MV-4-11 (cell line): ENCODE data around the gene HAUS2.
"Not testable (repeated sequence)": the region's sequence is repeated elsewhere in the genome, so short reads cannot be mapped to it uniquely, and the experiment has no call there.

Experiments
- DNase-seq: peaks from one replicate; lab custom pipeline; 2025; lab: John Stamatoyannopoulos, UW

HAUS2 gene

DNA sequence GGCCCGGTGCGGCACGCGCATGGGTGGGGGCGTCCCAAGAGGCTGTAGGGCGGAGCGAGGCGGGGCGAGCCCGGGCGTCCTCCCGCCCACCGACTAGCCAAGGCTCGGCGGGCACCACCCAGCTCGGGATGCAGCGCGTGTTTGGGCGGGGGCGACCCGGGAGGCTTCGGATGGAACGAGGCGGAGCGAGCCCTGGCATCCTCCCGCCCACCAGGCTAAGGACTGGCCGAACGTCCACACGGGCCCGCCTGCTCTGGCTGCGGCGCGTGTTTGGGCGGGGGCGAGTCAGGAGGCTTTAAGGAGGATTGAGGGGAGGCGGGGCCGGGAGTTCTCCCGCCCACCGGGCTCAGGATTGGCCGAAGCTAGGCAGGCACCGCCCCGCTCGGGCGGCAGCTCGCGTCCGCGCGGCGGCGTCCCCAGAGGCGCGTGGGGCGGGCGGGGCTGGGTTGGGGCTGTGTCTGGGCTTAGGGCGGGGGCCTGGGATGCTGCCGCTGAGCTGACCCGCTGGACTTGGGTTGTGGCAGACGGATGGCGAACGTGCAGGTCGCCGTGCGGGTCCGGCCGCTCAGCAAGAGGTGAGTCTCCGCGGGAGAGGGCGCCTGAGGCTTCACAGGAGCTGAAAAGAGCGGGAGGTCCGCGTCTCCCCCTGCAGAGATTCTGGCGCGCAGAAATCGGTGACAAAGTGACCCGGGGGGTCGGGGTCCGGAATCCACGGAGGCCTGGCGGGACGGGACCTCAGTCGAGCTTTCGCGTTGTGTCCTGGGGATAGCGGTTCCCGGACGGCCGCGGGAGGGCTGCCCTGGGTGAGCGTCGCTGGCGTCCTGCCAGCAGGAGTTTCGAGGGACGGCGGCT, 26.8 kb downstream of the HAUS2 start, which contains the start of gene STARD9:
Gene STARD9, plus strand, starts transcription at position 419 of the 852 bp plus-strand sequence. Its CDS starts 110 bp downstream, at position 529.
- peak; percentile 96 for DNase-seq

DNA sequence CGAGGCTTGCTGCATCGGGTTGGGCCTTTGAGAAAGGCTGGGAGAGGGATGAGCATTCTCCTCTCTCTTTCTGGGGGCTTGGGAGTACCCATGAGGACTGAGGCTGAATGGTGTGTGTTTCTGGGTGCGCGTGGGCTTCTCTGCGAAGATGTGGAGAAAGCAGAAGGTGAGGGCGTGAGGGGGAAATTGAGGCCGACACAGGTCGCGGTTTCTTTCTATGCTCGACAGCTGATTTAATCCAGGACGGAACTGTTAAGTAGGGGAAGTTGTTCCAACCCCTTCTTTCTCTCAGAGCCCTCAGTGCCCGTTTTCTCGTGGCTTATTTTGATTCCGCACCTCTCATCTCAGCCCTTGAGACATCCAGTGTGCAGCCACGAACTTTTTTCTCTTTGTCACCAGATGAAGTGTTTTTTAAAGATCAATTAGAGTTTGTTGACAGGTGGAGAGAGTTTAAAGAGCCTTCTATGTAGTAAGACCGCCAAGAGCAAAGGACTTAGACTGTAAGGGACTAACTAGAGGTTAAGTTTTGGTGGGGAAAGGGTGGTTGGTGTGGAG, 27.5 kb downstream of the HAUS2 start:
- no peak for DNase-seq

DNA sequence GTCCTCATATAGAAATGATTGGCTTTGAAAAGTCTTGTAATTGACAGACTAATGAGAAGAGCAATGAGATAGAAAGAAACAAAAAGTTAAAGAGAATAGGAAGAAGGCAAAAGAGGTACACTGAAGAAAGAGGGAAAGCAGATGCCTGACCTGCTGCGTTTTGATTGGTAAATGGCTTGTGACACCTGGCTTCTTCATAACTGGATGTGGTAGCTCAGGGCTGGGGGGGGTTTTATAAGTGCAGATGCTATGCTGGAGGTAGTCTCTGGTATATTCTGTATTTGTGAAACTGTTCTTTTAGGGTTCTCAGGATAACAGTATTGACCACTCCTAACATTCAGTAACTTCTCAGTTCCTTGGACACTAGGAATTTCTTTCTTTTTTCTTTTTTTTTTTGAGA, 28.1 kb downstream of the HAUS2 start:
- no peak for DNase-seq

DNA sequence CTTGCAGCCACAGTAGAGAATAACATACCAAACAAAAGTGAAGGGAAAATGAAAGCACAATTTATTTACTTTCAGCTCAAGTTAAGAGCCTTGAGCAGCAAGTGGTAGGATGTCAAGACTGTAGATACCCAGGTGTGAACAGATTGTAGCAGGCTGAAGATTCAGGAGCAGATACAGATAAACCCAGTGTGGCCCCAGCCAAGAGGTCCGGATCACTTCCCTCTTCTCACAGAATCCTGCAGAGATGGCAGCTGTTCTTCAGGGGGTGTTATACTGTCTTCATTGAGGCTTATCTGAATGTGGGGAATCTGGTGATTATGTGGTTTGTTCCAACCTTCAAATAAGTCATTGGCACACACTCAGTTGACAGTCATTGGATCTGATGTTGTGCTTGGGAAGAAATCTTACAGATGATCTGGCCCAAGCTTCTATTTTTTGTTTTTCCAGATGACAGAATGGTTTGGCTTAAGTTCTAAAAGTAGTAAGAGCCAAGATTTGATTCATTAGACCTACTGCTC, 28.9 kb downstream of the HAUS2 start:
- peak; percentile 32 for DNase-seq

DNA sequence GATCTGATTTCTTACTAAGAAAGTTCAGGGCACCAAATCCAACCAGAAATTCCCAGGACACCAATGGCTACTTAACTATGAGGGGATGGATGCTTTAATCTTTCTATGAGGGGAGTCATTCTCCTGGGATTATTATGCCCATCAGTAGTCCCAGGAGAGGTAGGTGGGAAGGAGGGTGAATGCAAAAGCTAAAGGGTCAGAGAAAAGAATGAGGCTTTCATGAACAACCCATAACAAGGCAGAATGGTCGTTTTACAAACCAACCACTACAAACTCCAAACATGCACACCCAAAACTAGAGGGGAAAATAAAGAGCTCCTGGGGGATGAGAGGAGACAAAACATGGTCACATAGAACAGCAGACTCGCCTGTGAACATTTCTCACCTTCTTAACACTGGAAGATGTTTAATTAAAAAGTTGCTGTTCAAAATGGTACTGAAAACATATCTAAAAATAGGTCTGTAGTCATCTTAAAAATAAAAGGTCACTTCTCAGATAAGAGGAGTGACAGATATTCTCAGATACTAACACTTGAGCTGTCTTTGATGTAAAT, 30.4 kb downstream of the HAUS2 start:
- no peak for DNase-seq

DNA sequence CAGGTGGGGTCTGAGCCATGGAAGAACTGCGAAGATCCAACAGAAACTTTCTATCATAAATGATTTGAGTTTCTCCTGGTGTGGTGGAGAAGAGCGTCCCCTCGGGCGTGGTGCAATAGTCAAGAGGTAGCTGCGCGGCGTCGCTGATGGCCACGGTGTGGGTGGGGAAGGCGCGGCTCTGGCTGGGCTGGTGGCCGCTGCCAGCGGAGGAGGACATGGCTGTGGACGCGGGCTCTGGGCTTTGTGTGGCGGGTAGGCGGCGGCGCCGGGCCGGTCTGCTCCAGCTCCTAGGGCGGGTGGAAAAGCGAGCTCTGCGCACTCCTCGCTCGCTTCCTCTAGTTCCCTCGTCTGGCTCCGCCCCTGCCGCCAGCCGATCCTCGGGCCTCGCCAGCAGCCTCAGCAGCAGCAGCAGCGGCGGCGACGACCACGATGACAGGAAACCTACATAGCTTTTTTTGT, 32.7 kb downstream of the HAUS2 start:
- DNase-seq = peak; percentile 69

DNA sequence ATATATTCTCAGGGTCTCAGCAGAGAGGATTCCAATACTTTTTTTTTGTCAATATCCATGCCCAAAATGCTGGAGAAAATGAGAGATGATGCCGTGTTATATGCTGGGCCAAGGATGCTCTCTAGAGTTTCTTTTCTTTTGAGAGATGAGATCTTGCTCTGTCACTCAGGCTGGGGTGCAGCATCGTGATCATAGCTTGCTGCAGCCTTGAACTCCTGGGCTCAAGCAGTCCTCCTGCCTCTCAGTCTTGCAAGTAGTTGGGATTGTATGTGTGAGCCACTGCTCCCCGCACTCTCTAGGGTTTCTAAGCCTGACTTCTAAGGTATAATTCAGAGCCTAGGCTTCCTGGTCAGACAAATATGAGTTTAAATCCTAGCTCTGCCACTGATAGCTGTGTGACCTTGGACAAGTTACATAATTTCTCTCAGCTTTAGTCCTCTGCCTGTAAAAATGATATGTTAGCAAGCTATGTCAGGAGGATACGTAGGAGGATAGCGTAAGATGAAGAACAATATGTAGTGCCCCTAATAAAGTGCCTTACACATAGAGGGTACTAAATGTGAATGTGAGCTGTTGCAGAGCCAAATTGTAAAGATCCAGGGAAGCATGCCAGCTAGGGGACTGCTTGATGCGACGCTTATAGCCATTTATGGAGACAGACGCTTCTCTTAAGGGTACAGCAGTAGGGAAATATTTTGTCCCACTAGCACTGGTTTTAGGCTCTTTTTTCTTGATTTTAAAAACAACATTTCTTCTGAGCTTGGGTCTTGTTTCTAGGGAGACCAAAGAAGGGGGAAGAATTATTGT, 34.1 kb downstream of the HAUS2 start:
- no peak for DNase-seq

DNA sequence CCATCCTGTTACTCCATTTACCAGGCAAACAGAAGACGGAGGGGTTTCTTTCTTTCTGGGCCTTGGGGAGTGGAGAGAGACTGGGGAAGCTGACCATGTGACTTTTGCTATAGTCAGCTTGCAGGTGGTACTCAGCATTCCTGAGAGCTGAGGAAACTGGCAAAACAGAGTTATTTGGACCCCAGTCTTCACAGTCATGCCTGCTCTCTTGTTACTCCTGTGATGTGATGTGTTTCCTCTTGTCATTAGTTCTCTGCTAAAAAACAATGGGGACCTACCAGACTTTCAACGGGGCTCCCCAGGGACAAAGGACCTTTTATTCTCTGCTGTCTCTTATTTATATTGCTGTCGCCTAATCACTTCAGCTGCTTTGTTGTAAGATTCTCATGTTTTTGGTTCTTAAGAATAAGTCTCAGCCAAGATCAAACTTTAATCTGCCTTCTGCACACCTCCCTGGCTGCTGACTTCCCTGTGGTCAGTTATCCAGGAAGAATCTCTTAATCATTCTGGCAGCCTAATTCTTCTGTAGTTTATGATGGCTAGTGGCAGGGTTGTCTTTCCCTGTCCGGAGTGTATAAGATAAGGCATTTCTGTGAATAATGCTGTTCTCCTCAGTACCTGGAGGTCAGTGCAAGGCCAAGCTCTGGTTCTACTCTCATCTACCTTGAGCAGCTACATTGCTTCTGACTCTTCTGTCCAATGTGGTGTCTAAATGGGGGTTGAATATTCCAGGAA, 35.6 kb downstream of the HAUS2 start:
- no peak for DNase-seq

DNA sequence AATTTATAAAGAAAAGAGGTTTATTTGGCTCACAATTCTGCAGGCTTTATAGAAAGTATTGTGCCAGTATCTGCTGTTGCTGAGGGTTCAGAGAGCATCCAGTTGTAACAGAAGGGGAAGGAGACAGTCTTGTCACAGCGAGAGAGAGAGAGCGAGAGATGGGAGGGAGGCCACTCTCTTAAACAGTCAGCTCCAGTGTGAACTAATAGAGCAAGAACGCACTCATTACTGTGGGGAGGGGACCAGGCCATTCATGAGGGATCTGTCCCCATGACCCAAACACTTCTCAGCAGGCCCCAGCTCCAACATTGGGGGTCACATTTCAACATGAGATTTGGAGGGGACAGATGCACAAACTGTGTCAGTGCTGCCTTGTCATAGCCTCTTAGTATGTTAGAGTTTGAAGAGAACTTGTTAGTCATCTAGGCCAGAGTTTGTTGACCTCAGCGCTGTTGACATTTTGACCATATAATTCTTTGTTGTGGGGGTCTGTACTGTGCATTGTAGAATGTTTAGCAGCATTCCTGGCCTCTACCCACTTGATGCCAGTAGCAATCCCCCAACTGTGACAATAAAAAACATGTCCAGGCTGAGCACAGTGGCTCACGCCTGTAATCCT, 42.1 kb downstream of the HAUS2 start:
- DNase-seq = no peak

DNA sequence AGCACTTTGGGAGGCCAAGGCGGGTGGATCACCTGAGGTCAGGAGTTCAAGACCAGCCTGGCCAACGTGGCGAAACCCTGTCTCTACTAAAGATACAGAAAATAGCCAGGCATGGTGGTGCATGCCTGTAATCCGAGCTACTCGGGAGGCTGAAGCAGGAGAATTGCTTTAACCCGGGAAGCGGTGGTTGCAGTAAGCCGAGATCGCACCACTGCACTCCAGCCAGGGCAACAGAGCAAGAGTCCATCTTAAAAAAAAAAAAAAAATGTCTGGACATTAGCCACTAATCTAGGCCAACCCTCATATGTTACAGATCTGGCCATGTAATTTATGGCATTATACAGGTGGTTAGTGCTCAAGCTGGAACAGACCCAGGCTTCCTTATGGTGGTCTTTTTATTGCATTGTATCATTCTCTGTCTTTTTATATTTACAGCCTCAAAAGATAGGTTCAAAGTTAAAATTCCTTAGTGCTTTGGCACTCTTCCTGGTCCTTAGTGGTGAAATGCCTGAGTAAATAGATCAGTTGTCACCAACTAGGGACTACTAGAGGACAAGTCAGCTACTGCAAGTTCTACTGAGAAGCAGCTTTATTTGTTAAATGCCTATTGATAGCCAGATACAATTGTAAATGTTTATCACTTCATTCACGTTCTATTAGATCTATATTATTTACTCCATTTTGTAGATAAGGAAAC, 42.7 kb downstream of the HAUS2 start:
- DNase-seq = no peak

DNA sequence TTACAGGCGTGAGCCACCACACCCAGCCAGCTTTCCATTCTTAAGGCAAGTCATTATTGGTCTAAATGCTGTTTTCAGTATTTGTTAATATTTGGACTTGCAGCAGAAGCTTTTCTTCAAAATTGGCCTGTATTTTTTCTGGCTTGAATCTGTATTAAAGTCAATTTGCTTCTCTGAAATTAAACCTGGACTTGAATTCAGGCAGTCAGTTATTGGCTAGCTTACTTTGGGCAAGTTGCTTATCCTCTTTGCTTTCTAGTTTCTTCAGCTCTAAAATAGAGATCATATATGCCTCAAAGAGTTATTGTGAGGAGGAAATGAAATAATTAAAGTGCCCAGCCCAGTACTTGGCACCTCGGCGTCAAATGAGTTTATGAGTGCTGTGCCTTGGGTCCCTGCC, 44.1 kb downstream of the HAUS2 start:
- DNase-seq = no peak

DNA sequence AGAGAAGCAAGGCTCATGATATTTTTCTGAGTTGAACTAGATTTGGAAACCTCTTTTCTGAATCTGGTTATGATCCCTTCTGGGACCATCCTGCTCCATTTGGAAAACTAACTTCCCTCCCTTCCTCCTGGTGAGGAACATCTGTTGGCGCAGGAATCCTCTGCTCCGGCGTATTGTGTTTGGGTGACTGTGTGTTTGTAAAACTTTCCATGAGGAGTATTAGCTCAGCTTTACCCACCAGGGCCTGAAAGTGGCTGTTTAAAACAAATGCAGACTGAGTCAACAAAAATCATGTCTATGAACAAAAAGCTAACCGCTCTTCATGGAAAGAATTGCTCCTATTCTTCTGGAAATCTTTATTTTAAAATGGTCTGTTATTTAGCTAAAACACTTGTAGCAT, 44.5 kb downstream of the HAUS2 start:
- no peak for DNase-seq

DNA sequence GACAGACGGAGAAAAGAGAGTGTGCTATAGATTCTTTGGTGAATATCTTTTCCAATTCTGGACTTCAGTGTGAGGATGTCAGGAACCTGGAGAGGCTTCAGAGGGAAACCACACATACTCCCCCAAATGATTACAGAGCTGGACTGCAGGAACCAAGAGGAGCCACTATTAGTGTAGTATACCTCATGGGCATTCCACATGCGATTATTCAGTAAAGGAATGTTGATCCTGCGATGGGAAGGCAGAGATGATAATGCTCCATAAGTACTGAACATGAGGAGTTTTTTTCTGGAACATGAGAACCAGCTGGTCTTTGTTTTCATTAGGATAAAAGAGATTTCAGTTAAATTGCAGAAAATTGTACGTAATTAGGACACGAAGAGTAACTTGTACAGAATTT, 45.5 kb downstream of the HAUS2 start:
- no peak for DNase-seq

DNA sequence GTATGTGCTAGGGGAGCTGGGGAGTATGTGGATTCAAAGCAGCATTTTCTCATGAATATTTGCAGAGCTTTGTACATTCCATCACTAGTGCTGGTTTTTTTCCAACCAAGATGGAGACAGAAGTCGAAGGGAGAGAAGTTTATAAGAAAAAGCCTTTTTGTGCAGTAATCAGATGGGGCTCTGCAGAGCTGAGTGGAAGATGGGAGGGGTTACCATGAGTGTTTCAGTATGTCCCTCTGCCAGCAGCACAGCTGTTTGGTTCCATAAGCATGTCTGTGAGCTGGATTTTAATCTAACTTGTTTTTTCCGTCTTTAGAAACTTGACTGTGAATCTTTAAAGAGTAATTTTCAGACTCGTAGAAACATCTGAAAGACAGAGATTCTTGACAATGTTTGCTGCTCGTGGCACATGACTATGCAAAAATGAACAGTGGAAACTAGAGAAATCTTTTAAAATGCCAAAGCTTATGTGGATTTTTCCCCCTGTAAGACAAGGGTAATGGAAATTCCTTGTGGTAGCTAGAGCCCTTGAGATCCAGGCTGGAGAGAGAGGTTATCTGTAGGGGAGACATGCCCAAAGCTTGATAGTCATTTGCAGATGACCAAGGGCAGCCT, 47.1 kb downstream of the HAUS2 start:
- DNase-seq = no peak

DNA sequence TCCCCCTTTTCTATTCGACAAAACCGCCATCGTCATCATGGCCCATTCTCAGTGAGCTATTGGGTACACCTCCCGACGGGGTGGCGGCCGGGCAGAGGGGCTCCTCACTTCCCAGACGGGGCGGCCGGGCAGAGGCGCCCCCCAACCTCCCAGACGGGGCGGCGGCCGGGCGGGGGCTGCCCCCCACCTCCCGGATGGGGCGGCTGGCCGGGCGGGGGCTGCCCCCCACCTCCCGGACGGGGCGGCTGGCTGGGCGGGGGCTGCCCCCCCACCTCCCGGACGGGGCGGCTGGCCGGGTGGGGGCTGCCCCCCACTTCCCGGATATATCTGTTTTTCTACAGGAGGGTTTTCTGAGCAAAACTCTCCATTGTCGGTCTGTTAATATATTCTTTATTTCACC, 52.7 kb downstream of the HAUS2 start:
- DNase-seq = not testable (repeated sequence)

DNA sequence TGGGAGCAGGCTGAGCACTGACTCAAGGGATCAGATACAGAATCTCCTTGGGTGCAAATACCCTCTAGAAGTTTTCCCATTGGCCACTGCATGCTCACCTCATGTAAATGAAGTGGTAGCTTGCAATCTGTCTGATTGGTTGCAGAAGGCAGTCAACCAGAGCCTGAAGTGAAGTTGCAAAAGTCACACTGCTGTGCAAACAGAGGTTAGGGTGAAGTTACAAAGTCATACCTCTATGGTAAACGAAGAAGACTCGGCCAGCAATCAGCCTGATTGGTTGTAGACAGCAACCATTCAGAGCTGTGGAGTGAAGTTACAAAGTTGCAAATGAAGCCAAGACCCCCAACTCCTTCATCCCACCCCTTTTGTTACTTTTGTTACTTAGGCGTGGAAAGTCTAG, 53.9 kb downstream of the HAUS2 start:
- no peak for DNase-seq

DNA sequence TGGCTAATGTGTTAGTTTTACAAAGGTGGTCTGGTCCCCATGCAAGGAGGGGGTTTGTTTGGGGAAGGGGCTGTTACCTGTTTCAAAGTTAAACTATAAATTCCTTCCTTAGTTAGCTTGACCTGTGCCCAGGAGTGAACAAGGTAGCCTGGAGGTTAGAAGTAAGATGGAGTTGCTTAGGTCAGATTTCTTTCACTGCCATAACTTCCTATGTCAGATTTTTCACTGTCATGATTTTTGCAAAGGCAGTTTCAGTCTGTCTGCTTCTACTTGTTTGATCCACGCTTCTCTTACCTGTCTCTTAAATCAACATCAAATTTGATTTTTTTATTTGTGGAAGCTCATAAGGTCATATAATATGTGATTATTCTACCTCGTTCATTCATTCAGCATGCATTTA, 55.3 kb downstream of the HAUS2 start:
- DNase-seq = no peak

DNA sequence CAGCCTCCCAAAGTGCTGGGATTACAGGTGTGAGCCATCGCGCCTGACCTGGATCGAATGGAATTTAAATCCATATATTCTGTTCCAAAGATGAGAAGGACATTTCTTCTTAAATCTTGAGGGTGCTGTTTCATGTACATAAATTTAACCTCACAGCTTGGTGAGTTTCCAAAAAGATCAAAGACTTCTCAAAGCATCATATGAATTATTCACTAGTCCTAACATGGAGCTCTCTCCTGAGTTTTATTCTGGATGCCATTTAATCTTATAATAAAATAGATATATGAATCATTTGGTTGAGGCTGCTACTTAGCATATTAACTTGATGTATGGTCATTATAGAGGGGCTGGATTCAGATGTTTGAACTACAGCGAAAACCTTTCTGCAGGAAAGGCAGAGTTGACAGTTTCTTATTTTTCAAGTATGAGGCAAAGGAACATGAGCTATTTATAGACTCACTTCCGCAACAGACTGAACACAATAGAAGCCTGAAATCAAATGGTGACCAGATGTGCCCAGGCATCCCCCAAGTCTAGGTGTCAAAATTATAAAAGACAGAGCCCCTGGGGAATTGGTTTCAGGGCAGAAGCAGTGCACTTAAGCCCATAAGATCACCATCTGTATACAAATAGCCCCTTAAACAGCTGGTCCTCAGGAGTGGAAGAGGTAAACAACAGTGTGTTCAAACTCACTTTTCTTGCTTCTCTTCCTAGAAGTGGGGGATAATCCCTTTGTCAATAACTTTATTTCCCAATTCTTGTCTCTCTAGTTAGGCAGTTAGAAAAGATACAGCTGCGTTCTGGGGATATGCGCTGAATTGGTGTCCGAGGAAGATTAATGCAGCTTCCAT, 56.5 kb downstream of the HAUS2 start:
- peak; percentile 60 for DNase-seq

DNA sequence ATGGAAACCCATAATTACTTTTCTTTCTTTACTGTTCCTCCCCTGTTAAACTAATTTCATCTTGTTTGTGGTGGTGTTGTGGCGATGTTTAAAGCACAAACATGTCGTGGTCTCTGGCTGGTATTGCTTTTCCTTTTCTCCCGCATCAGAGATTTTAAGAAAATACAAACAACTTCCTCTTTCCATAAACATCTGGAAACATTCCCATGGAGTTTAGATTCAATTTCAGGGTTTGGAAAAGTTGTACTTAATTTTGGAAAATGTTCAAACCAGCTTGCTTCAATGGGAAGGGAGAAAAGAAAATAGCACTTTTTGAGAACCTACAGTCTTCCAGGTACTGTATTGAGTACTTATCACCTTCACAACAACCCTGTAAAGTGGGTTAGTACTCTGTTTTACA, 57.2 kb downstream of the HAUS2 start:
- no peak for DNase-seq
